Colon (tissue), 2 donors: ENCODE data around the gene MITF.
"Not testable (repeated sequence)": the region's sequence is repeated elsewhere in the genome, so short reads cannot be mapped to it uniquely, and the experiment has no call there.

ENCODE experiments used
- FAIRE-seq: peaks from 2 replicates; lab custom pipeline; 2012; peaks lifted over from hg19 to GRCh38; lab: Jason Lieb, UNC
- donor health status: control.
- donor health status: control.

MITF gene

GRCh38 chr3:69787436-69788168, 48.3 kb downstream of the MITF start:
- FAIRE-seq: no peak

GRCh38 chr3:69791106-69791505, 51.8 kb downstream of the MITF start:
- no peak for FAIRE-seq

DNA sequence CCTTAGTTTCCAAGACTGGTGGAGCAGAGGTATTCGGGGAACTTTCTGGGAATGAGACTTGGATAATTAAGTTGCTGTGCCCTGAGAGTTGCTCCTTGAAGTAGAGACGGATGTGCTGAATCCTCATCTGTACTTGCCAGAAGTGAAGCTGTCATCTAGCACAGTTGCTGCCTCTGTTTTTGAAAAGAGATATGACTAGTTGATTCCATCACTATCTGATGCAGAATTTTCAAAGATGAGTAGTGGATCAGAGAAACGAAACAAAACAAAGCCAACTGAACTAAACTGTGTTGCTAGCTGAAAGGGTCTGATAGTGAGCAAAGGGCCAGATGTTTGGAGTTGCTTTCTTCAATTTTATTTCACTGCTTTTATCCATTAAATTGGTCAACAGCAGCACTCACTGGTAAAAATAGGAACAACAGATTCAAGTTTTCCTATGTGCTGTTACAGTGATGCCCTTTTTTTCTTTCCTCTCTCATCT, 52.7 kb downstream of the MITF start:
- no peak for FAIRE-seq

GRCh38 chr3:69796126-69796525, 56.9 kb downstream of the MITF start:
- not testable (repeated sequence) for FAIRE-seq

DNA sequence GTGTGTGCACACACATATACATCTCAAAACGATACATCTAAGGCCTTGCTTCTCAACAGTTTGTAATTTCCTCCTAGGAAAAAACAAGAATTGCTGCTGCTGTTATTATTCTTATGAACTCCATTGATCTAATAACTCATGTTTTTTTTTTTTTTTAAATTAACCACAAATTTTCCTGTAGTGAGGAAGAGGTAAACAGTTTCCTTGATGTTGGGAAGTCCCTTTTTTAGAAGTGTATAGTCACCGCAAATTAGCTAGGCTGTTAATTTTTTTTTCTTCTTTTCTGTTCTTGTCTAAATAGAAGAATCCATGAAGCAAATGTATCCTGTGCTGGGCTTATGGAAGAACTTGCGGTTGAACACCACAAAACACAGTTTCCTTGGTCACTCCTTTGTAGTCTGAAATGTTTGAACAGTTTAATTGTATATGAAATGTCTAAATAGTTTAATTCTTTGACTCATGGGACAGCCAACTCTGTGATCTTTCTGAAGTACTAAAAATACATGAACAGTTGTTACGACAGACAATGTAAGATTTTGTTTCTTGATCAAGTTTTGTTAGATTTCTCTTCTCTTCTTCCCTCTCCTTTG, 64.5 kb downstream of the MITF start:
- no peak for FAIRE-seq

GRCh38 chr3:69805491-69805890, 66.2 kb downstream of the MITF start:
- FAIRE-seq: no peak

GRCh38 chr3:69806735-69807438, 67.6 kb downstream of the MITF start:
- FAIRE-seq: no peak

DNA sequence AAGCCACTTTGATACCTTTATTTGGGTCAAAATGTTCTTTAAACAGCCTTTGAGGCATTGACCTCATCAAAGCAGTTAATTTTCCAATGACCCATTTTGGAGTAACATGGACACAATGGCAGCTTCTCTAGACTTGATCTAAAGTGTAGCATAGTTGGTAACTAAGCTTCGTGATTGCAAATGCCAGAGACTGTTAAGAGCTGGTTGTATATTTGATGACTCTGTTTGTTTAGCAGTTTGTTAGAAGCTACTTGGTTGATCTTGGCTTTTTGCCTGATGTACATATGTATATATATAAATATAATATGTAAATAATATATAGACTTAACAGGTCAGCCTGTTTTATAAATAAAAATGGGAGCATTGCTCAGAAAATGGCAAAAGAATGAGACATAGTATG, 68.4 kb downstream of the MITF start:
- no peak for FAIRE-seq

- FAIRE-seq: no peak
Measured at GRCh38 chr3:69809076-69809835, 70.0 kb downstream of the MITF start.

- no peak for FAIRE-seq
Measured at GRCh38 chr3:69811452-69812401, 72.5 kb downstream of the MITF start.

DNA sequence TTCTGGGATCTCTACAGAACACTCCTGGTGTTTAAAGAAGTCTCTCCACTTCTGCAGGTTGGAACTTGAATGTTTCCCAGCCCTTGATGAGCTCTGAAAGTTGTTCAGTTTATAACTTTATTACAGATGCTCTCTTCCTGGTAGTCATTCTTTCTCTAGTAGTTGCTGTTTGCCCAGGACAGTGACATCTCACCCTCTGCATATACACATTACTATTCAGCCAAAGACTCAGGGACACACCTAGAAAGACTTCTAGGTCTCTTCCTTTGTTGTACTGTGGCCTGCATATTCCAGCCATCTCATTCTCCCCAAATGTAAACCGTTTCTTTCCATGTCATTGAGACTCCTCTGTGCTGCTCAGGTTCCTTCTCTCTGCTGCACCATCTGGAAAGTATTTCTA, 76.7 kb downstream of the MITF start:
- FAIRE-seq: no peak

- no peak for FAIRE-seq
Measured at GRCh38 chr3:69817988-69818387, 78.7 kb downstream of the MITF start.

GRCh38 chr3:69819282-69819681, 80.0 kb downstream of the MITF start:
- no peak for FAIRE-seq

DNA sequence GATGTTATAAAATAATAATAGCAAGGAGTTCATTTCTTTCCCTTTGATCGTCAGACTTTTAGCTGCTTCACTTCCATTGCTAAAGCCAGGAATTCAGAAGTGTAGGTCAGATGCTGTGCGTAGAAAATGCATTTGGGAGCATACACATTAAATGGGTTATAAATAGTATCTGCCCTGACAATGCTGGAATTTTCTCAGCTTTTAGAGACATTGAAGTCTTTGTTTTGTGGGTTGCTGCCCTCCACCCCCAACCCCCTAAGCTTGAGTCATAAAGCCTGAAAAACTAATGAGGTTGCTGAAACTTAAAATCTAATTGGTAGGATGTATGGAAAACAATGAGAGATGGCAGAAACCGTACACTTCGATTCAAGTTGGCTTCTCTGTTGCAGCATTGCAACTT, 81.9 kb downstream of the MITF start:
- no peak for FAIRE-seq

GRCh38 chr3:69823743-69824142, 84.5 kb downstream of the MITF start:
- no peak for FAIRE-seq

- FAIRE-seq: no peak
Measured at GRCh38 chr3:69825446-69825845, 86.2 kb downstream of the MITF start.

GRCh38 chr3:69827127-69827526, 87.9 kb downstream of the MITF start:
- no peak for FAIRE-seq

GRCh38 chr3:69828817-69829216, 89.6 kb downstream of the MITF start:
- FAIRE-seq: no peak

GRCh38 chr3:69830147-69830546, 90.9 kb downstream of the MITF start:
- no peak for FAIRE-seq

GRCh38 chr3:69831737-69832136, 92.5 kb downstream of the MITF start:
- FAIRE-seq: no peak

- no peak for FAIRE-seq
Measured at GRCh38 chr3:69833591-69833990, 94.3 kb downstream of the MITF start.
